ENCODE data around the gene RASSF8.

Gene RASSF8

DNA sequence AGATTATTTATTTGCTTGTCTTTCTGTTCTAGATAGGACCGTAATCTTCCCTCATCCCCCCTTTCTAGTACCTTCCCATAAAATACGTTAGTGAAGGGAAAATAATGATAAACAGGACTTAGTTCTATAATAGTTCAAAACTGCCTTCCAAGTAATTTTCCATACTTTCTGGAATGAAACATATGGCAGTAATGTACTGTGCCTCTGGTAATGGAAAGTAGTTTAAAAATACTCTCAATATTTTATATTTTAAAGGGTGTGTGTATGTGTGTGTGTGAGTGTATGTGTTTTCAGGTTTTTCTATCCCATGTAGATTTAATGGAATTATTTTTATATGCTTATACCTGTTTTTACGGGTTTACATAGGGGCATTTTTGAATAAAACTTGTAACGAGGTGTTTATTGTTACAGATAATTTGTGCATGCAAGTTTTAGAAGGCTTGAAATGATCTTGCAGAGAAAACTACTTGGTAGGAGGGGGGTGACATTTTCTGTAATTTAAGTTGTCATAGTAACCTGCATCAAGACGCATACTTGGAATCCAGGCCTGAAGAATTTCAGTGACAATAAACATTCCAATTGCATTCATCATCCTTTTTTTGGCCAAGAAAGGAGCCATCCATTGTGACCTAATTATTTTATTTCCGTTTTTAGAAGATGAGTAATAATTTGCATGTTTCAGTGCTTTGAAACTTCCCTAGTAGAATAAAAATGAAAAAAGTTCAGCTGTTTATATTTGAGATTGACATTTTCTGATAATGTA is 38.9 kb downstream of the RASSF8 start:
- DNase-seq (ENCODE audit: low read depth), result peak; percentile 66
- TF ChIP-seq, protein P1, sequence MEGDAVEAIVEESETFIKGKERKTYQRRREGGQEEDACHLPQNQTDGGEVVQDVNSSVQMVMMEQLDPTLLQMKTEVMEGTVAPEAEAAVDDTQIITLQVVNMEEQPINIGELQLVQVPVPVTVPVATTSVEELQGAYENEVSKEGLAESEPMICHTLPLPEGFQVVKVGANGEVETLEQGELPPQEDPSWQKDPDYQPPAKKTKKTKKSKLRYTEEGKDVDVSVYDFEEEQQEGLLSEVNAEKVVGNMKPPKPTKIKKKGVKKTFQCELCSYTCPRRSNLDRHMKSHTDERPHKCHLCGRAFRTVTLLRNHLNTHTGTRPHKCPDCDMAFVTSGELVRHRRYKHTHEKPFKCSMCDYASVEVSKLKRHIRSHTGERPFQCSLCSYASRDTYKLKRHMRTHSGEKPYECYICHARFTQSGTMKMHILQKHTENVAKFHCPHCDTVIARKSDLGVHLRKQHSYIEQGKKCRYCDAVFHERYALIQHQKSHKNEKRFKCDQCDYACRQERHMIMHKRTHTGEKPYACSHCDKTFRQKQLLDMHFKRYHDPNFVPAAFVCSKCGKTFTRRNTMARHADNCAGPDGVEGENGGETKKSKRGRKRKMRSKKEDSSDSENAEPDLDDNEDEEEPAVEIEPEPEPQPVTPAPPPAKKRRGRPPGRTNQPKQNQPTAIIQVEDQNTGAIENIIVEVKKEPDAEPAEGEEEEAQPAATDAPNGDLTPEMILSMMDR (conservative IDR thresholded peaks at IDR 0.05; ENCODE audit: low read depth, low read length), result no peak
- no peak overlapping the region for H3K4me3 ChIP-seq (ENCODE audit: low read length)

DNA sequence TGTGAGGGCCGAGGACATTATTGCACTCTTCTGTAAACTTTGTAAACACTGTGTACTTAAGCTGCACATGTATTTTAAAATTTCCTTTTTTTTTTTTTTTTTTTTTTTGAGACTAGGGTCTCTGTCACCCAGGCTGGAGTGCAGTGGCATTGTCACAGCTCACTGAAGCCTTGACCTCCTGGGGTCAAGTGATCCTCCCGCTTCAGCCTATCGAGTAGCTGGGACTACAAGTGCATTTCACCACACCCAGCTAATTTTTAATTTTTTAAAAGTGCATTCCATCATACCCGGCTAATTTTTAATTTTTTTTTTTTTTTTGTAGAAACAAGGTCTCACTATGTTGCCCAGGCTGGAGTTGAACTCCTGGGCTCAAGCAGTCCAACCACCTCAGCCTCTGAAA is 42.4 kb downstream of the RASSF8 start:
- H3K4me3 ChIP-seq (ENCODE audit: low read length), result no peak overlapping the region
- TF ChIP-seq, protein P1 (conservative IDR thresholded peaks at IDR 0.05; ENCODE audit: low read depth, low read length), result no peak
- no peak for DNase-seq (ENCODE audit: low read depth)

DNA sequence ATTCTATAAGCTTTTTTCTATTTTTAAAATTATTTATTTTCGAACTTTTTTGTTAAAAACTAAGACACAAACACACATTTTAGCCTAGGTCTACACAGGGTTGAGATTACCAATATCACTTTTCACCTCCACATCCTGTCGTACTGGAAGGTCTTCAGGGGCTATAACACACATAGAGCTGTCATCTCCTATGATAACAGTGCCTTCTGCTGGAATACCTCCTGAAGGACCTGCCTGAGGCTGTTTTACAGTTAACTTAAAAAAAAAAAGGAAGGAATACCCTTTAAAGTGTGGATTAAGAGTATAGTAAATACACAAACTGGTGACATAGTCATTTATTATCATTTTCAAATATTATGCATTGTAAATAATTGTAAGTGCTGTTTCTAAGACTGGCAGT is 43.0 kb downstream of the RASSF8 start:
- TF ChIP-seq, protein P1 (conservative IDR thresholded peaks at IDR 0.05; ENCODE audit: low read depth, low read length), result no peak
- no peak overlapping the region for H3K4me3 ChIP-seq (ENCODE audit: low read length)
- no peak for DNase-seq (ENCODE audit: low read depth)

DNA sequence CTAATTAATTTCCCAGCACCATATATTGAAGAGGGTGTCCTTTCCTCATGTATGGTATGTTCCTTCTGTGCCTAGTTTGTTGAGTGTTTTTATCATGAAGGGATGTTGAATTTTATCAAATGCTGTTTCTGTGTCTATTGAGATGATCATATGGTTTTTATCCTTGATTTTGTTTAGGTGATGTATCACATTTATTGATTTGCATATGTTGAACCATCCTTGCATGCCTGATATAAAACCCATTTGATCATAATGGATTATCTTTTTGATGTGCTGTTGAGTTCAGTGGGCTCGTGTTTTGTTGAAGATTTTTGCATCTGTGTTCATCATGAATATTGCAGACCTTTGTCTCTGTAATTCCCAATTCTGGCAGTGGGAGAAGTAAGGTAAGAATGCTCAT is 44.6 kb downstream of the RASSF8 start:
- DNase-seq (ENCODE audit: low read depth), result no peak
- TF ChIP-seq, protein P1 (conservative IDR thresholded peaks at IDR 0.05; ENCODE audit: low read depth, low read length), result no peak
- no peak overlapping the region for H3K4me3 ChIP-seq (ENCODE audit: low read length)

DNA sequence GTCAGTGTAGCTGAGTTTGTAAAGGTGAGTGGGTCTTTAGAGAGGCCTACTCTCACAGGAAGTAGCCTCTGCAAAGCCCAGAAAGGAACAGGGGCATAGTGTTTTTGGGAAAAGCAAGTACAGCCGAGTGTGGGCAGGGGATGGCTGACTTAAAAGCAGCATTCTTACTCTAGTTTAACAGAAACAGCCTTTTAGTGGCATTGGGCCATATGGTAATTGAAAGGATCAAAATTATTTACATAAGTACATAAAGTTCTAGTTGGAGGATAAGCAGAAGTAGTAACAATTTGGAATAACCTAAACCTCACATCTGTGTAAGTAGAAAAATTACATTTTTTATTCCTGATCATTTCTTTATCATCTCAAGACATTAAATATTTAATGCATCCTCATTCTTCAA is 49.1 kb downstream of the RASSF8 start:
- no peak overlapping the region for H3K4me3 ChIP-seq (ENCODE audit: low read length)
- TF ChIP-seq, protein P1 (conservative IDR thresholded peaks at IDR 0.05; ENCODE audit: low read depth, low read length), result no peak
- DNase-seq (ENCODE audit: low read depth), result no peak

DNA sequence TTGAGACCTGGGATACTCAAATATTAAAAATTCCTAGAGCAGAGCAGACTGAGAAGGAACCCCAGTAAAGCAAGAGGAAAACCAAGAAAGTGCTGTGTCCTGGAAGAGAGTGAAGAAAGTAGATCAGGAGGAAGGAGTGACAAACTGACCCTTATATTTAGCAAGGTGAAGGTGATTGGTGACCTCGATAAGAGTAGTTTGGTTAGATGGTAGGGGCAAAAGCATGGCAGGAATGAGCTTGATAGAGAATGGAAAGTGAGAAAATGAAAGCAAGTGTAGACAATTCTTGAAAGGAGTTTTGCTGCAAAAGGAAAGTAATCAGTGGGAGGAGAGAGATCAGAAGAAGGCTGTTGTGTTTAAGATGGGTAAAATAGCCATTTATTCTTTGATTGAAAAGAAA is 51.1 kb downstream of the RASSF8 start:
- DNase-seq (ENCODE audit: low read depth), result no peak
- no peak overlapping the region for H3K4me3 ChIP-seq (ENCODE audit: low read length)
- TF ChIP-seq, protein P1 (conservative IDR thresholded peaks at IDR 0.05; ENCODE audit: low read depth, low read length), result no peak

DNA sequence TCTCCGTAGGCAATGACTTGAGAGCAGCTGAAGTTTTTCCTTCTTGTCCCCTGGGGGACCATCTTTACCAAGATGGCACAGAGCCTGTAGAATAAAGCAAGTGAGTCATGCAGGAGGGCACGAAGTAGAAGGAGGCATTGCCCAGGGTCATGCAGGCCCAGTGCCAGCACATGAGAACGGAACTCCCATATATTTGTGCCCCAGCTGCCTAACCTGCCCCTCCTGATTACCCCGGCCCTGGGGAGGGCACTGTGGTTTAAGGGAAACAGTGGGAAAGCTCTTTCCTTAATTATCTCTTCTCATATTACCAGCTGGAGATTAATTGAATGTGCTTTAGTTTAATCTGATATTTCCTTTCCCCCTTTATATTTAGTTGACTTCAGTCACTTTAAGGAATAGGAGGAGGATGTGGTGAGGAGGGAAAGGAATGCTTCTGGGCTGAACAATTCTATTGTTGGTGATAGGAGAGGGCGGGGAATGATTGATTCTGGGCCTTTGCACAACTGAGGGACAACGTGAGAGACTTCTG is 51.9 kb downstream of the RASSF8 start:
- no peak for DNase-seq (ENCODE audit: low read depth)
- H3K4me3 ChIP-seq (ENCODE audit: low read length), result no peak overlapping the region
- TF ChIP-seq, protein P1 (conservative IDR thresholded peaks at IDR 0.05; ENCODE audit: low read depth, low read length), result no peak

All from retinal pigment epithelial cell (primary cell).